B cell (primary cell): ENCODE data around the gene ALKBH3.

Experiments used
- CTCF ChIP-seq: fragments of 200-600 bp; IDR thresholded peaks from one replicate; pipeline ENCODE4 v1.8.0; 2022; ENCODE audit warnings: antibody characterized with exemption, mild to moderate bottlenecking
- EZH2 ChIP-seq: IDR thresholded peaks from 2 replicates; pipeline ENCODE4 v1.6.1; 2012; ENCODE audit warnings: borderline replicate concordance, low read depth, mild to moderate bottlenecking, moderate library complexity, low read length; ENCODE audit not compliant: insufficient read depth, poor library complexity, severe bottlenecking

- TF ChIP-seq CTCF (no peak), EZH2 (no peak)
Observed at GRCh38 chr11:43950311-43950855, 69.8 kb downstream of the ALKBH3 start.
